Gastrocnemius medialis (tissue), 4 donors: ENCODE data around the gene BANP.
"Not testable (repeated sequence)": the region's sequence is repeated elsewhere in the genome, so short reads cannot be mapped to it uniquely, and the experiment has no call there.

Experiments used
- CTCF ChIP-seq, 5 experiments: fragments of 450-650 bp in 3 of 5; fragments of 200-600 bp in 2 of 5; sonication (generic) in 2 of 5; IDR thresholded peaks in 4 of 5; conservative IDR thresholded peaks in 1 of 5; 1 replicate in 4 of 5; 2 replicates in 1 of 5; pipeline ENCODE4 v1.5.1; 2016 to 2019; ENCODE audit warnings: antibody characterized with exemption in 5 of 5, mild to moderate bottlenecking in 3 of 5, moderate library complexity in 3 of 5
- POLR2A ChIP-seq, 2 donors: fragments of 450-650 bp; IDR thresholded peaks; one replicate each; pipeline ENCODE4 v1.6.1; 2017; ENCODE audit warnings: antibody characterized with exemption in 2 of 2, mild to moderate bottlenecking in 2 of 2, moderate library complexity in 2 of 2

- not testable (repeated sequence) for TF ChIP-seq CTCF (IDR thresholded peaks at IDR 0.05 in 4 of 5, conservative IDR thresholded peaks at IDR 0.05 in 1 of 5); POLR2A (IDR thresholded peaks at IDR 0.05)
These were observed 143.0 kb downstream of the BANP start for GRCh38 chr16:88094253-88094575.
